A204.1 (cell line): ENCODE data around the gene YEATS2.
"Not testable (repeated sequence)": the region's sequence is repeated elsewhere in the genome, so short reads cannot be mapped to it uniquely, and the experiment has no call there.

Experiments used
- FAIRE-seq: peaks from 2 replicates; lab custom pipeline; 2012; peaks lifted over from hg19 to GRCh38; lab: Jason Lieb, UNC

The YEATS2 gene

DNA sequence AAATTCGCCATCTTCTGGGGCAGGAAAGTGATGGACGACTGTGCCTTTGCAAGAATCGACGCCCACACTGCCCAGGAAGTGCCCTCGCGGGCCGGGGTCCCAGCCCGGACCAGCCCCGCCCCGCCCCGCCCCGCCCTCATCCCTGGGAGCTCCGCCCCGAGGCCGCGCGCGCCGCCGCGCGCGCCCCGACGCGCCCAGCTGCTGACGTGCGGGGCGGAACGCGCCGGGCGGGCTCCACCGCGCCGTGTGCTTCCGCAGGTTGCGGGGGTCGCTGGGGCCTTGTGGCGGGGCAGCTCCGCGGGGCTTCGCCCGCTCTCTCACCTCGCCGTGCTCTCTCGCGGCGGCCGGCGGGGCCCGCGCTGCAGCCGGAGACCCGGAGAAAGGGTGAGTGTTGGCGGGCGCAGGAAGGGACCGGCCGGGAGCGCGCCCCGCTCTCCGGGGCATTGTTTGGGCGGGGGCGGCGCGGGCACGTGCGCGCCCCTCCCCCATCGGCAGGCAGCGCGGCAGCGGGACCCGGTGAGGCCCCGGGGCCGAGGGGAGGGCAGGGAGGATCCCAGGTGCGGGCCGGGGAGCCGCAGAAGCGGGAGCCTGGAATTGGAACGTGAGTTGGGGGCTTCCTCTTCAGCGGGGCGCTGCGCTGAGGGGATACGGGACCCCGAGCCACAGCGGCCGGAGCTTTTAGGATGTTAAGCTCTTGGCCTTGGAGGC lies at the start of gene YEATS2:
TSS of gene YEATS2 (plus strand) at position 188 of the 708 bp plus-strand sequence. CDS start 17,366 bp downstream, outside the sequence.
- FAIRE-seq, result no peak

DNA sequence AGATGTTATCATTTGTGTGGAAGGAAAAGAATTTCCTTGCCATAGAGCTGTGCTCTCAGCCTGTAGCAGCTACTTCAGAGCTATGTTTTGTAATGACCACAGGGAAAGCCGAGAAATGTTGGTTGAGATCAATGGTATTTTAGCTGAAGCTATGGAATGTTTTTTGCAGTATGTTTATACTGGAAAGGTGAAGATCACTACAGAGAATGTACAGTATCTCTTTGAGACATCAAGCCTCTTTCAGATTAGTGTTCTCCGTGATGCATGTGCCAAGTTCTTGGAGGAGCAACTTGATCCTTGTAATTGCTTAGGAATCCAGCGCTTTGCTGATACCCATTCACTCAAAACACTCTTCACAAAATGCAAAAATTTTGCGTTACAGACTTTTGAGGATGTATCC lies 47.0 kb upstream of the YEATS2 start:
- no peak for FAIRE-seq

DNA sequence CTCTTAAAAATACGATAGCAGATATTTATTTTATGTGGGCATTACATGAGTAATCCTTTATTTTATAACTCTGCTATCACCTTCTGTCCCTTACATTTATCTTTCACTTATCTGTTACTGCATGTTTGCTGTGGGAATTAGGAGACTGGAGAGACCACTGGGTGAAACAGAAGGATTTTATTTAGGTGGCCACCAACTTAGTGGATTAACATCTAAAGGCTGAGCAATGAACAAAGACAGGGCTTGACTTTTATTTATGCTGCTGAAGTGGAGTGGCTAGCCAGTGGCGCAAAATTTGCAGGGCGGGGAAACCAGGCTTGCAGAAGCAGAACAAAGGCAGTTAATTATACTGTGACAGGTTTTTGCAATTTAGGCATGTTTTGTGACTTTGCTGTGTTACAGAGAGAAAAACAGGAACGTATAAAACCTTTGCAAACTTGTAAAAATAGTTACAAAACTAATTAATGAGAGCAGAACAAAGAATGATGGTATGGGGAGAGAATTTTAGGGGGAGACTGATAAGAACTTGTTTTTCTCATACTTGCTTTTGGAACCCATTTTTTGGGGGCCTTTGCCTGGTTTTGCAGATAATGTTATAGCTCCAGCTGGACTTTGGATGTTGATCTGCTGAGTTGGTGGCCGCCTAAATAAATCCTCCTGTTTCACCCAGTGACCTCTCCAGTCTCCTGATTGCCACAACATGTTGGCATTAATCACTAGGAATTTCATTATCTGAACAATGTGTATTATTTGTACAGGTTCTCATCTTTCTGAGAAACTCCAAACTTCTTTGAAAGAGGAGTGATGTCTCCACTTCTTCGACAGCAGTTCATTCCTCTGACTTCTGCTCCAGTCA lies 44.2 kb upstream of the YEATS2 start:
- no peak for FAIRE-seq

DNA sequence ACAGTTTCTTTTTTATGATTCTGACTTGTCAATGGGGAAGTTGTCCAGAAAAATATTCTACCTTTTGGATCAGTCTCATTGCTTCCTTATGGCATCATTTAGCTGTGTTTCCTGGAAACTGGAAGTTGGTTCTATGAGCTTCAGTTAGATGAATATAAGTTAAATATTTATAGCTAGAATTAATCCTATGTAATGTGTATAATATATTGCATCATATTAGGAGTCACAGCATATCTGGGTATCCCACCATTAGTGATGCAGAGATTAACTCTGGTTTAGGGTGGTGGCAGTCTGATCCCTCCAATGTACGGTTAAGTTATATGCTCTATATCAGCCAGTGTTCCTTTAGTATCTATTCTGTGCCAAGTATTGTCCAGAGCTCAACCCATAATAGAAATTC lies 42.9 kb upstream of the YEATS2 start:
- FAIRE-seq, result no peak

DNA sequence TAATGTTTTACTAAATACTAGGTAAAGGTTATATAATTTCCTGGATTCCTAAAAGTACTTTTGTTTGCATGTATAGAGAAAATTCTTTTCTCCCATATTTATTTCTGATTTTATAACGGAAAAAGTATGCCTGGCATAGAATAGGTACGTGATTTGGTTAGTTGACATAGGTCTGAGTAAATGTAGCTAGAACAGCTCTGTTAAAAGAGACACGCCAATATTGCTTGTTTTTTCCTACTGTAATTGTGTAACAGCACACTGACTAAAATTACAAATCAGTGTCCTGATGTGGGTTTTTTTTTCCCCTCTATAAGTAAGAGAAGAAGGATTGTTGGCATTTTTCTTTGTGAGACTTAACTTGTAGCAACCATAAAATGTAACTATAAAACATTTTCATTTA lies 35.5 kb upstream of the YEATS2 start:
- no peak for FAIRE-seq

DNA sequence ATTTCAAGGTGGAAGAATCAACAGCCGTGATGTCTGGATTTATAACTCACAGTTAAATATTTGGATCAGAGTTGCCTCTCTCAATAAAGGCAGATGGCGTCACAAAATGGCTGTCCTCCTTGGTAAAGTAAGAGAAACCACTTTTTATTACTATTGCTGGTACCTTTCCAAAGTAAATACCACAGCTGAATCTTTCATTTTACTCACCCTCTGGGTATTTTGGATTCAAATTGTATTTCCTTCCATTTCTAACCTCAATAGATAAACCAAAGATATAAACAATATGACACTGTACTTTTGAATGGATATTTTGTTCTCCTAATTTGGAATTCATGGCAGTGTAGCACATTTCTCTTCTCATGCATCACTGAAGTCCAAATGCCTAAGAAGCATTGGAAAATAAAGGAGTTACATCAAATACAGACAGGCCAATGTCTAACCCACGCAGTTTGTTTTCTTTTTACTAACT lies 32.6 kb upstream of the YEATS2 start:
- FAIRE-seq, result no peak

DNA sequence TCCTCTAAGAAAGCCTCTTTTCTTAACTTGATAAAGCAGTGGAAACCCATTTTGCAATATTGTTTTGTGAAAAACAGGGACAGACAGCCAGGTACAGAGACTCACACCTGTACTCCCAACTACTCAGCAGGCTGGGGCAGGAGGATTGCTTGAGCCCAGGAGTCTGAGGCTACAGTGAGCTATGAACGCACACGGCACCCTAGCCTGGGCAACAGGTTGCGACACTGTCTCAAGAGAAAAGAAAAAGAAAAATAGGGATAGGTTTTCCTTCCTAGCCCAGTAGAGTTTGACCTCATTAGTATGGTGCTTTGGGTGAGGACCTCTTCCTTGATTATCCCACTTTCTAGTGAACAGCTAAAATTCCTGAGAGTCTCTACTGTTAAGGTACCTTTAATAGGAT lies 17.5 kb upstream of the YEATS2 start:
- no peak for FAIRE-seq

DNA sequence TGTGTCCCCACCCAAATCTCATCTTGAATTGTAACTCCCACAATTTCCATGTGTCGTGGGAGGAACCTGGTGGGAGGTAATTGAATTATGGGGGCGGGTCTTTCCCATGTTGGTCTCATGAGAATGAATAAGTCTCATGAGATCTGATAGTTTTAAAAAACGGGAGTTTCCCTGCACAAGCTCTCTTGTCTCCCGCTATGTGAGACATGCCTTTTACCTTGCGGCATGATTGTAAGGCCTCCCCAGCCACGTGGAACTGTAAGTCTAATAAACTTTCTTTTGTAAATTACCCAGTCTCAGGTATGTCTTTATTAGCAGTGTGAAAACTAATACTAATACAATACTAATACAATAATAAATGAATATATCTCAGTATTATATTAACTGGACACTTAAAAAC lies 9.9 kb upstream of the YEATS2 start:
- no peak for FAIRE-seq

DNA sequence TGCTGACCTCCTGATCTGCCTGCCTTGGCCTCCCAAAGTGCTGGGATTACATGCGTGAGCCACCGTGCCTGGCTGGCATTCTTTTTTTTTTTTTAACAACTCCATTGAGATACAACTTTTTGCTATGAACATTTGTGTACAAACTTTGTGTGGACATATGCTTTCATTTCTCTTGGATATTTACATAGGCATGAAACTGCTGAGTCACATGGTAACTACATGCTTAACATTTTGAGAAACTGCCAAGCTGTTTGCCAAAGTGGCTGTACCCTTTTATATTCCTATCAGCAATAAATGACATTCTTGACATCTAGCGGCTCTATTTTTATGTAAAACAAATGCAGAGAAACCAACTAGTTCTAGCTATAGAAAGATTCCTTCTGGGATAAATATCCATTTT lies 8.7 kb upstream of the YEATS2 start:
- FAIRE-seq, result no peak

DNA sequence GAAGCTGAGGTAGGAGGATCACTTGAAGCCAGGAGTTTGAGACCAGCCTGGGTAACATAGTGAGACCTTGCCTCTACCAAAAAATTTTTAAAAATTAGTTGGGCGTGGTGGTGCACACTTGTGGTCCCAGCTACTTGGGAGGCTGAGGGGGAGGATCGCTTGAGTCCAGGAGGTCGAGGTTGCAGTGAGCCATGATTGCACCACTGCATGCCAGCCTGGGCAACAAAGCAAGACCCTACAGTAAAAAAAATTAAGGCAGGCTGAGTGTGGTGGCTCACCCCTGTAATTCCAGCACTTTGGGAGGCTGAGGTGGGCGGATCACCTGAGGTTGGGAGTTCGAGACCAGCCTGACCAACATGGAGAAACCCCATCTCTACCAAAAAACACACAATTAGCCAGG lies 8.0 kb upstream of the YEATS2 start:
- not testable (repeated sequence) for FAIRE-seq

DNA sequence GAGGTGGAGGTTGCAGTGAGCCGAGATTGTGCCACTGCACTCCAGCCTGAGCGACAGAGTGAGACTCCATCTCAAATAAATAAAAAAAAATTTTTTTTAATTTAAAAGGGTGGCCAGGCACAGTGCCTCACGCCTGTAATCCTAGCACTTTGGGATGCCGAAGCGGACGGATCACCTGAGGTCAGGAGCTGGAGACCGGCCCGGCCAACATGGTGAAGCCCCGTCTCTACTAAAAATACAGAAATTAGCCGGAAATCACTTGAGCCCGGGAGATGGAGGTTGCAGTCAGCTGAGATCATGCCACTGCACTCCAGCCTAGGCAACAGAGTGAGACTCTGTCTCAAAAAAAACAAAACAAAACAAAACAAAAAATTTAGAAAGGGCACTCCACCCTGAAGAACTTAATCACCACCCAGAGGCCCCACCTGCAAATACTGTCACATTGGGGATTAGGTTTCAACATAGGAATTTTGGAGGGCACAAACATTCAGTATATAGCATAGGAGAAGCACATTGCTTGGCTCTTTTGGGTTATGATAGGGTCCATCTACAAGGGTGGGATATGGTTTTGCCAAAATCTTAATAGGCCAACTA lies 7.1 kb upstream of the YEATS2 start:
- FAIRE-seq, result no peak

DNA sequence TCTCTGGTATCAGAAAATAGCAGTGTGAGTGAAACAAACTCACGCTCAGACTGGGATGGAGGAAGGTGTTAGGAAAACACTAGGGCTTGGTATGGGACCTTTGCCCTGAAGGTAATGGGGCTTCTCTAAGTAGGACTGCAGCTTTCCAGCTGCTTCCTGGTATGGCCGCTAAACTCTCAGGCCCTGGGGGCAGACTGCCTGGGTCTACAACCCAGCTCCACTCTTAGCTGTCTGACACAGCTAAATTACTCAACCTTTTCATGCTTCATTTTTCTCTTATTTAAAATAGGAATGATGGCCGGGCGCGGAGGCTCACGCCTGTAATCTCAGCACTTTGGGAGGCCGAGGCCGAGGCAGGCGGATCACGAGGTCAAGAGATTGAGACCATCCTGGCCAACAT lies 5.2 kb upstream of the YEATS2 start:
- FAIRE-seq, result no peak

DNA sequence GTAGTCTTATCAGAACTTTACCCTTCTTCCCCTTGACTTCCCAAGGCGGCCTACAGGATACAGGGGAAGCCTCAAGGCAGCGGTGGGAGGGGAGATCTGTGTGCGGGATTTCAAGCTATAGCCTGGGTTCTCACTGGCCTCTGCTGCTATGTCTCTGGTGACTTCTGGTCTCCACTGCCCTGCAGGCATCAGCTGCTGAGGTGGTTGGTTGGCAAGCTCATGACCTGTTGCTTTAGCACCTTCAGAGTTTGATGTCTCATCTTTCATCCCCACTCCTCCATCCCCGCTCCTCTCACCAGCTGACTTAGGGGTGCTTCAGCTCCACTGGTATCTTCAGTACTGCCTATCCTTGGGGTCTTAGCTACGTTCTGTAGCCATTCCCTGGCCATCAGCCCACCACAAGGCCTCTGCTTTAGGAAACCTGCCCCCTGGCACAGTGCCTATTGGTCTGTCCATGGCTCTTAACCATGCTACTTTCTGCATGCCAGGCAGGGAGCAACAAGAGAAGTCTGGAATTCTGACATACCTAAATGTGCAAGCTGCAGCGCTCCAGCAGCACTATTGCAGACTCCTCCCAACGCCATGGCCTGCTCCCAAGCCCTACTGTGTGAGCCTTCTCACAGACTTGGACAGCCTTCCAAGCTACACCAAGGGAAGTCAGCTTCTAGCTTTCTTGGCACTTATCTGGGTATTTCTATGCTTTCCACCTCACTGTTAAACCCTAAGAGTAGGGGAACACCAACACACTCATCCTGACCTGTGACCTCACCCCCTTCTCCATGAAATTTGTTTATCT lies 1.8 kb upstream of the YEATS2 start:
- FAIRE-seq, result no peak

DNA sequence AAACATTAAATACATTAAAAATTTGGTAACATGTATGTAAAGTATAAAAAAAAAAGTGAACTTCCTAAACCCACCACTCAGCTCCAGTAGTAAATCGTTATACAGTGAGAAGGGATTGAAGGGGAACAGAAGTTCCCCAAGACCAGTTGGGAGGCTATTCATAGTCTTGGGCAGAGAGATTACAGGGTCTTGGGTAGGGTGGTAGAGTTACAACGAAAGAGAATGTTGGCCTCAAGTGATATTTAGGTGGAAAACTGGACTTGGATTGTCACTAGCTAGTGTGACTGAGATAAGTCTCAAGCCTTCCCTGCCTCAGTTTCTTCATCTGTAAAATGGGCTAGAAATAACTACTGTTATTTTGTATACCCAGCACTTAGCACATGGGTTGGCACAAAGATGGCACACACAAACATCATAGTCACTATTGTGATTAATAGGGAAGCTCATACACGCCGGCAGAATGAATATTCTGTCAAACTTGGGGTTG lies 431 bp upstream of the YEATS2 start:
- no peak for FAIRE-seq

DNA sequence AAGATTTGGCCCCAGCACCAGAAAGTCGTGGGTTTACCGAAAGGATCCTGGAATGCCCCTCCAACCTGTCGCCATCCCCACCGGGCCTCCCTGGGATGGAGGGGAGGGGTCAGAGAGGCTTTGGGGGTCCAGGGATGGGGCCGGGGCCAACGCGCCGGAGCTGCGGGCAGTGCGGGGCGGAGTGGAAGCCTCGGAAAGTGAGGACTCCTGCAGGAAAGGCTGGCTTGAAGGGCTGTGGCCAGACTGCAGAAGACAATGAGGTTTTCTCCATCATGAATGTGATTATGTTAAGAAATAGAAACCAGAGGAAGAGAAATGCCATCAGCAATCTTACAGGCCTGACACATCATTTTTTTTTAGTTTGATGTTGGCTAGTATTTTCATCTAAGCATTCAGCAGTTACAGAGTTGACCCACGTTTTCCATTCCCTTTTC lies 738 bp downstream of the YEATS2 start:
- FAIRE-seq, result no peak

DNA sequence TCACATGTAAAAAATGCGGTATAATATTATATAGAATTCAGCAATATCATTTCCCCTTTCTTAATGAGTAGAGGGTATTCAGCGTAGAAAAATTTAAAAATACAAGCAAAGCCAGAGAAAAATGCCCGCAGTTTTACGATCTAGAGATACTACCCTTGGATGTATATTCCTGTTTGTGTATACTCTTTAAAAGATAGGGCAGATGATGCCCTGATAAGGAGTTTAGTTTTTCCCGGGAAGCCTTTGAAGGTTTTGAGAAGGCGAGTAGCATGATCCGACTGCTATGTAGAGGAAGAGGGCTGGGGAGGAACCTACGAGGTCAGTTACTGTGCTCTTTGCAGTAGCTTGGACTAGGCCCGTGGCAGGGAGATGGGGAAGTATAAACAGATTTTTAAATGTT lies 1.2 kb downstream of the YEATS2 start:
- no peak for FAIRE-seq

DNA sequence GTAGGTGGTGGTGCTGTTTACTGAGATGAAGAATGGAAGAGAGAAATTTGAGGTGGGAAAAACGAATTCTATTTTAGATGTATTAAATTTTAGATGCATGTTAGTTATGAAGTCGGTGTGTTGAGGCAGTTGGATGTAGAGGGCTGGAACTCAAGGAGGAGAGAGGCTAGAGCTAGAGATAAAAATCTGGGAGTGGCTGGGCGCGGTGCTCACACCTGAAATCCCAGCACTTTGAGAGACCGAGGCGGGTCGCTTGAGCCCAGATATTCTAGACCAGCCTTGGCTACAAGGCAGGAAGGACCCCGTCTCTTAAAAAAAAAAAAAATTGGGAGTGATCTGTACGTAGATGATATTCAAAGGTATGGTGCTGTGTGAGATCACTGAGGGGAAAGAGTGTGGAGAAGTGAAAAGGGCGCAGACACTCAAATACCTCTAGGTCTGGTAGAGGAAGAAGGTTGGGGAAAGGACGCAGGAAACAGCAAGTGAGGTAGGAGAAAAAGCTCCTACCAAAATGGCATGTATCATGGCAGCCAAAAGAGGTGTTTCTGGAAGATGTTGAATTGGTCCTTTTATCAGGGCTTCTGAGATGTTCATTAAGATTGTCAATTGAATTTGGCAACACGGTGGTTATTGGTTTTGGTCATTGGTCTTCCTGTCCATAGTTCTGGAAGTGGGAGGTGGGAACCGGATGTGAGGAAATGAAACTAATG lies 1.8 kb downstream of the YEATS2 start:
- FAIRE-seq, result no peak

DNA sequence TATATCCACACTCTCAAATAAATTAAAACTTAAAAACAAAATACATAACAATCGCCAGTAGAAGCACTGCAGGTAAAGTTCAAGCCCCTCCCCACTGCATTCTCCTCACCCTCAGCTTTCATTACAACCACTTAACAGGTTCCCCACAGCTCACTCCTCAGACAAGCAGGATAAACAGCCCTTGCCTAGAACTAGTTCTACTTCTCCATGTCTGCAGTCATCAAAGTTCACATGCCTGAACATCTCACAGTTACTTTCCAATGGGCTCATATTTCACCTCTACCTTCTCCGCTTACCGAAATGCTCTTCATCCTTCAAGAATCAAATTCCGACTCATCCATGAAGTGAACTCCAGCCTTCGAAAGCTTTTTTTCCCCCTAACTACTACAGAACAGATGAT lies 4.1 kb downstream of the YEATS2 start:
- no peak for FAIRE-seq

DNA sequence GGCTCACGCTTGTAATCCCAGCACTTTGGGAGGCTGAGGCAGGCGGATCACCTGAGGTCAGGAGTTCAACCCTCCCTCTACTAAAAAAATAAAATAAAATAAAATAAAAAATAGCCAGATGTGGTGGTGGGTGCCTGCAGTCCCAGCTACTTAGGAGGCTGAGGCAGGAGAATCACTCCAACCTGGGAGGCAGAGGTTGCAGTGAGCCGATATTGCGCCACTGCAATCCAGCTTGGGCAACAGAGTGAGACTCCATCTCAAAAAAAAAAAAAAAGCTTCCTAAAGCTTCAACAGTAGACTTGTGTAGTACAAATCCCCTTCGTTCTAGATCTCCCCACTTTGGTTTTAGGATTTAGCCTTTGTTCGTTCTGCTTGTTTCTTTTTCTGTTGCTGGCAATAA lies 6.3 kb downstream of the YEATS2 start:
- not testable (repeated sequence) for FAIRE-seq

DNA sequence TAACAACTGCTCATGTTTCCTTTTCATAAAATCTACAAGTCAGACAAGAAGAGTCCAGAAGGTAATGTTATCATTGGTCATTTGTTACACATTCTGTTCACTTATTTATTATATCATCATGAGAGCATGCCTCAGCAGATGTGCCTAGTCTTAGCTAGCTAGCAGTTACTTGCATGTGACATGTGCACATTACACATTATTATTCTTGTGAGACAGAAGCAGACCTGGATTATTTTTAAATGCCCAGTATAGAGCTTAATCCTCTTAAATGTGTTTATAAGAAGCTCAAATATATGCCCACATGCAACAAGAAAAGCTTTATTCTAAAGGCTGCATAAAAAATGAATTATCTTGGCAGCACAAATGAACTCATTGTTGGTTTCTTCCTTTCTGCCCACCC lies 12.6 kb downstream of the YEATS2 start:
- no peak for FAIRE-seq

DNA sequence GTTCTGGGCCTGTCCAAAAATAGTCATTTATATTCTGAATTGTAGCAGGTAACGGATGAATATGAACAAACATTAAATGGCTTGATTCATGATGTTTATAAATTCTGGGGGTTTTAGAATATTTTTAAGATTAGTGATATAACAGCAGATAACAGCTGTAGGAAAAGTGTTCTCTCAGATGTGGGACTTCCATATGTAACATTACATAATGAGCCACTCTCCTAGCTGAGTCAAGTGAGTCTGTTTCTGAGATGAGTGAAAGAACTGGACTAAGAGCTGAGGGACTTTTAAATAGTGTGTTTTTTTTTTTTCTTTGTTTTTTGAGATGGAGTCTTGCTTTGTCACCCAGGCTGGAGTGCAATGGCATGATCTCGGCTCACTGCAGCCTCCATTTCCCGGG lies 13.9 kb downstream of the YEATS2 start:
- no peak for FAIRE-seq

DNA sequence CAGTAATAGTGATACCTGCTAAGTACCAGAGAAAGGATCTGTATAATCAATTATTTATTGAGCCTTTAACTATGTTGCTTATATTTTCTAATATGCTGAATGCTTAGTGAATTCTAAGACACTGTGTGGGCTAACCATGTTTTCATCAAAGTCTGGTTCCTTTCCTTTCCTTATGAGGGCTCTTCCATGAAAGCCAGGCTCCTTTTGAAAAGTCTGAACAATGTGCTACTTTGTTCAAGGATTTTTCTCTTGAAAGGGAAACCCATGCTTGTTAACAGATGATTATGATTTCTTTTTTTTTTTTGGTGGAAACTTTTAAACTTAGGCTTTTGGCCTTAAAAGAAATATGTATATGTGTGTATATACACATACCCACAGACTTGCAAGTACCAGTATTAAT lies 17.0 kb downstream of the YEATS2 start:
- no peak for FAIRE-seq
